Globus pallidus (tissue), 1 donor: Measurements from ENCODE around the gene SENP1.

ENCODE experiments used
- DNase-seq: peaks from one replicate; pipeline ENCODE4 v3.0.0-alpha.2; 2015; ENCODE audit warnings: low spot score

Gene SENP1

DNA sequence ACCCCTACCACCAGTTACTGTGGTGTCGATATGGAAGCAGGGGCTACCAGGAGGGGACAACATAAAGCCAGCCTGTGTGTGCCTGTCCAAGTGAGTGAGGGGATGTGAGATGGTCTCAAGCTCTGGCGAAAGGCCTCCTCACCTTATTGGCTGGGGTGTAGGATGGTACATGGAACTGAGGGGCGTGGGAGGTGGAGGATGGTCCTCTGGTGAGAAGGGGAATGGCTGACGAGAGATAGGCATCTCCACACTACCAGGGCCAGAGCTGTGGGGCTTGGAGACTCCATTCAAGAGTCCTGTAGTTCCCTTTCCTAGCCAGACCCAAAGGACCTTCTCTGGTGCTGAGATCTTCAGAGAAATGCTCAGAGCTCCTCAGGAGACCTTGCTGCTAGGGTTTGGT is 69.1 kb downstream of the SENP1 start:
- DNase-seq = no peak

DNA sequence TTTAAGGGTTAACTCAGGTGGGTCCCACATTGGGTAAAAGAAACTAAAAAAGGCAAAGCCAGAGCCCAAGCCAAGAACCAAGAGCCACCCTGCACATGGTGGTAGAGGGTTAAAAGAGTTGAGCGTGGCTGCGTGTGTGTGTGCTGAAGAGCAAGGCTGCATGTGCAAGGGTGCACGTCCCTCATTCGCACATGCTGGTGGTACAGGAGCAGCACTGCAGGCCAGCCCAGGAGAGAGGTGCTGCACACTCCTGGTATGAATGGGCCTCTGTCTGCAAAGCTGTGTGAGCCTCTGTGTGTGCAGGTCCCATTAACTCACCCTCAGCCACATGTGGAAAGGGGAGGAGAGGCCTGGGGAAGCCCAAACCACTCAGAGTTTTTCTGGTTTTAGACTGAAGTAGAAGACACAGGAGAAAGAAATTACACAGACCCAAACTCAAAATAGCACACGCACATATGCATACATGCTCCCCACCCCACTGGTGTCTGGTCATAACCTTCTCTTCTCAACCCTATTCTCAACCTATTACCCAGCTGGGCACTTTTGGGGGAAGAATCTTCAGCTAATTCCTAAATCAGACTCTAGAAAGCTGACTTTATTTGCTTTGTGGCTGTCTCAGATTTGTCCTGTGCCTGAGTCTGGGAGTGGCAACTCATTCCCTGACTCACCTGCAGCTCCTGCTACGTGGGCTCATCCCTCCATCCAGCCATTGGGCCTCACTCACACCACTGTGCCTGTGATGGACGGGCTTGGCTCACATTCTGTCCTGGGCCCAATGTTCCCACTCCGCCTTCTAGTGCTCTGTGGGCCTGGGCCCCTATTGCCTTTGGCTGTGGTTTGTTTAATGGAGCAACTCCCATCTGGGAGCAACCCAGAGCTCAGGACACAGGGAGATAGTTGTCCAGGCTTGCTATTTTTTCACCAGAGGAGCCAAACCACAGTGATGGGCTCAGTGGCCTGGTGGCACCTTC is 70.8 kb downstream of the SENP1 start:
- DNase-seq = no peak

- DNase-seq = no peak
Measured at GRCh38 chr12:48033451-48033850, 72.4 kb downstream of the SENP1 start.

GRCh38 chr12:48032597-48032996 is 73.3 kb downstream of the SENP1 start:
- DNase-seq = no peak

DNA sequence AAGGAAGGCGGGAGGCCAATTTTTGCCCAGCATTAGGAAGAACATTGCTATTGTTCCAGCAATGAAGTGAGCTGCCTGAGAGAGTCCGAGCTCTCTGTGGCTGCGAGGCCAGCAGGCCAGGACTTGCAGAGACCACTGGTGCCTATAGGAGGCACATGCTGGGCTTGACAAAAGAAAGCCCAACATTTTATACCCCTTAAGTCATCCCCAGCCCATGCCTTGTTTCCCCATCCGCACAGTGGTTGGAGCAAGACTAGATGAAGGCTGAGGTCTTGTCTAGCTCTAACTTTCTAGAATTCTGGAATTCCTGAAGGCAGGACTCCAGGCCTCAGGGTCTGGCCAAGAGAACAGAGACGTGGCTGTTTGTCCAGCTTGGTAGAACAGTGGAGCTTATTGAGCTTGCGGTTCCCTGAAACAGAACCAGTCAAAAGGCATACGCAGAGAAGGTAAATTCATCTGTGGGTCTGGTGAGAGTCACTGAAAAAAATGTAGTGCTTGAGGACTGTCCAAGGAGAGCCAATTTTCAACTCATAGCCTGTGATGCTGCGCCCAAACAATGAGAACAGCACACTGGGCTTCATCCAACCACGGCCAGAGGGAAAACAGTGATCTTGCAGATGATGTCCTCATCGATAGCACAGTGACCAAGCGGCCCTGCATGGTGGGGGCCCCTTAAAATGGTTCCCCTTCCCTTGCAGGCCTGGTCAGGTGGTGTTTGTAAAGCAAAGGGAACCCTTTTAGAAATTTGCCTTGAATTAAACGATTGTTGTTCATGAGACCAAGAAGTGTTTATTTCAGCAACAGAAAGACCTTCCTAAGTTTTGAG is 74.5 kb downstream of the SENP1 start:
- DNase-seq = no peak

DNA sequence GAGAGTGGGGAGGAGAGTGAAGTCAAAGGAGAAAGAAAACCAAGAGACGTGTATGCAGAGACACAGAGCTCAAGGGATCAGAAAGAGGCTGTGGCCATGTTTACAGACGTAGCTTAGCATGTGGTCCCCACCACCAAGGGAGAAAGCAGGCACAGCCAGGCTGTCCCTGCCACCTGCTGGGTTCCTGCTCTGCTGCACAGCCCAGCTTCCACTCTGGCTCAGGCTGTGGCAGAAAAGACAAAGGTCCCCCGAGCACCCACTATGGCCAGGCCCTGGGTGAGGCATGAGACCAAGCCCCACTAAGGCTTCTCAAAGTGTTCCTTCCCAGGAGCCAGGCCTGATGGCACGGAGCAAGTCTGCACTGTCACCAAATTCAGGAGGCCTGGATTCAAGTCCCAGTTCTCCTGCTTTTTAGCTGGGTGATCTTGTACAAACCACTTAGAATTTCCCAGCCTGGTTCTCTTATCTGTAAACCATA is 75.7 kb downstream of the SENP1 start:
- DNase-seq = no peak

DNA sequence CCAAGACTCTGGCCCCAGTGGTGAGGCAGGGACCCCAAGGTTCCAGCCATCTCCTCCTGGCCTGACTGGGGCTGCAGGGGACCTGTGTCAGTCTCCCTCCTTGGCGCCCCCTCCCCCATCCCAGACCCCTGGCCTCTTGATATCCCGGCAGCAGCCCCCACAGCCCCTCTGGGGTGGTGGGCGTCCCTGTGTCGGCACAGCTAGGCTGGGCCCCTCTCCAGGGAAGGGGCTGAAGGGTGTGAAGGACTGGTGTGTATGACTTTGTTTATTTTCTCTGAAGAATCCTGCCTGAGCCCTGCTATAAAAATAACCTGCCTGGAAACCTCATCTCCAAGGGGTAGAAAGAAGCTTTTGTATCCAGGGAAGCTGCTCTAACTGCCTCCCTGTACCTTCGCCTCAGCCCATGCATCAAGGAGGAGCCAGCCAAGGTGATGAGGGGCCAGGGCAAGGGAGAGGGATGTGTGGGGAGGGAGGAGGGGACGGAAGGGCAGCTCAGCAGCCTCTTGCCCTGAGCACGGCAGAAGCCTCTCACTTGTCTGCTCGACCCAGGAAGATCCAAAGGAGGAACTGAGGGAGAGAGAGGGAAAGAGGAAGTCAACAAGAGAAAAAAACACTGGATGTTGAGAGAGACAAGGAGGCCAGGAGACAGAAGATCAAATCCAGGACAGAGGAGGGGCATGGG is 76.2 kb downstream of the SENP1 start:
- no peak for DNase-seq

GRCh38 chr12:48028541-48029431 is 77.1 kb downstream of the SENP1 start:
- no peak for DNase-seq

- DNase-seq = no peak
Measured at GRCh38 chr12:48027183-48028002, 78.5 kb downstream of the SENP1 start.

- DNase-seq = no peak
Measured at GRCh38 chr12:48026060-48026827, 79.6 kb downstream of the SENP1 start.

DNA sequence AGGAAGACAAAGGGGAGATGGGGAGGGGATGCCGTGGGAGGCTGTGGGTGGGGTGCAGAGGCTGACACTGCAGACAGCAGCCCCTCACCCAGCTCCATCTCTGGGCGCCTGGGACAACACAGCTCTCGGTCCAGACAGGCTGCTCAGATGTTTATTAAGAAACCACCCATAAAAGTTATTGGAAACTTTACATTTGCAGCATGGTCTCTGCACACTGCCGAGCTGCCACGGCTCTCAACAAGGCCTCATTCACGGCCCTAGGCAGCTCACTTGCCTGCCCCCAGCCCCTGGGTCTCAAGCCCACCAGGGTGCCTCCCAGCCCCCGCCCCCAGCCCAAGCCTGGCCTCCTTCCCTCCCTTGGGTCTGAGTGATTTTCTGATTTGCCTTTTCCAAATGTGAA is 80.6 kb downstream of the SENP1 start:
- DNase-seq = no peak

DNA sequence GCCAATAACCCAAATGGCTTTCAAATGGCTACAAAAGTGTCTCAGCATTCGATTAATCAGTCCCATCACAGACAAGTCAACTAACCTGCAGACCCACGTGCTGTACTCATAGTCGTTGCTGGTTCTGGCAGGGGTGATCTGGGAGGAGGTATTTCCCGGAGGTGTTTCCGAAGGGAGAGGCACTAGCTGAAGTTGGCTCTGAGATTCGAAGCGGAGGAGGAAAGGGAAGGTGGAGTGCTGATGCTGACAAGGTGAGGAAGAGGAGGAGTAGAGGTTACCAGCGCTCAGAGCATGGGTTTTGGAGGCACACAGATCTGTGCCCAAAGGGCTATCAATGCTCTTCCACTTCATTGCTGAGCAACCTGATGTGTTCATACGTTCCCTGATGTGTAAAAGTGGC is 81.1 kb downstream of the SENP1 start:
- DNase-seq = no peak

GRCh38 chr12:48023386-48023785 is 82.5 kb downstream of the SENP1 start:
- no peak for DNase-seq

GRCh38 chr12:48022676-48023385 is 83.0 kb downstream of the SENP1 start:
- no peak for DNase-seq

GRCh38 chr12:48022180-48022521 is 83.7 kb downstream of the SENP1 start:
- no peak for DNase-seq

GRCh38 chr12:48021485-48022179 is 84.2 kb downstream of the SENP1 start:
- DNase-seq = no peak

DNA sequence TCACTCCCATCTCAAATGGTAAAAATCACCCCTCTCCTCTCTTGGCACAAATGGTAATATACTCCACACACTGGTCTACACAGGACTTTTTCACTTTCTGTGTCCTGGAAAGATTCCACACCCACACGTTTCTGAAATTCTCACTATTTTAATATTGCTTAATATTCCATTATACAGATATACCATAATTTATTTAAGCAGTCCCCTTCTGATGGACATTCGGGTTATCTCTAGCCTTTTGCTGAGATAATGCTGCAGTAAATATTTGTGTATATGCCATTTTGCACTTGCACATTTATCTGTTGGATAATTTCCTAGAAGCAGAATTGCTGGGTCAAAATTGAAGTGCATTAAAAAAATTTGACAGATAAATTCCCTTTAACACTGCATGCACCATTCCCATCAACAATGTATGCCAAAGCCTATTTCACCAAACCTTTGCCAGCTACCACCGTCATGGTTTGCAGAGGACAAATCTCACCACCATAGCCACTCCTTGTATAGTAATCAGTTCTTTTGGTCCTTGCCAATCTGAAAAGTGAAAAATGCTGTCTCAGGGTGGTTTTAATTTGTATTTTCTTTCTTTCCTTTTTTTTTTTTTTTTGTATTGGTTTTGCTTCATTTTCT is 86.1 kb downstream of the SENP1 start:
- DNase-seq = no peak

DNA sequence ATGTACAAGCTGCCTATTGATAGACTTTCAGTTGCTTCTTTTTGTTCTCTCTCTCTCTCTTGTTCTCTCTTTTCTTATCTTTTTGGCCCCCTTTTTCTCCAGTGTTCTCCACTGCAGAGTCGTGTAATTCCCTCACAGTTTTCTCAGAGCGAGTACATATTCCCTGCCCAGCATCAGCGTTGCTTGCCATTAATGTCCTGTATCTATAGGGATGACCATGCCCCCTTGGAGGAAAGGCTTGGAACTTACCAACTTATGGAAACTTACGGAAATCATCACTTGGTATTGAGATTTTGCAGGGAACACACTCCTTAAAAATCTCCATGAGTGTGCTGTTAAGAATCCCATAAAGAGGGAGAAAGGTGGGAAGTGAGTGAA is 87.3 kb downstream of the SENP1 start:
- DNase-seq = no peak
